CD14-positive monocyte (primary cell): Measurements from ENCODE around the gene PRKN. TPM values are rescaled to one million over a fixed set of nuclear protein-coding genes. Genes with fewer than 3 reads are reported as not detected.

Experiments
- DNase-seq, 3 donors: peaks; one replicate each; pipeline ENCODE4 v3.0.0-alpha.2; 2011 to 2022
- H2AFZ ChIP-seq: 2 replicates; pipeline ENCODE4 v1.6.0; 2012; ENCODE audit warnings: mild to moderate bottlenecking, low read depth, low read length, inconsistent platforms; ENCODE audit not compliant: insufficient read depth, poor library complexity, severe bottlenecking
- H3K27ac ChIP-seq, 2 donors: 1 replicate in 1 of 2; 2 replicates in 1 of 2; pipeline ENCODE4 v1.5.1; 2012 to 2013; ENCODE audit warnings: low read length in 2 of 2, control low read depth in 1 of 2, inconsistent platforms in 1 of 2, low read depth in 1 of 2, mild to moderate bottlenecking in 1 of 2
- H3K27me3 ChIP-seq, 2 donors: one replicate each; pipeline versions ENCODE4 v1.6.0 to v1.6.1; 2011 to 2013; ENCODE audit warnings: low read length in 2 of 2; ENCODE audit not compliant: control insufficient read depth in 2 of 2, insufficient read depth in 2 of 2
- H3K36me3 ChIP-seq, 2 donors: replicated peaks in 1 of 2; 1 replicate in 1 of 2; 2 replicates in 1 of 2; pipeline versions ENCODE4 v1.5.1 to v1.6.1; 2012 to 2013; ENCODE audit warnings: low read length in 2 of 2, control low read depth in 1 of 2, inconsistent platforms in 1 of 2, mild to moderate bottlenecking in 1 of 2; ENCODE audit not compliant: insufficient read depth in 2 of 2, control insufficient read depth in 1 of 2
- H3K4me1 ChIP-seq, 2 donors: 1 replicate in 1 of 2; 2 replicates in 1 of 2; pipeline versions ENCODE4 v1.5.1 to v1.6.1; 2012 to 2013; ENCODE audit warnings: low read length in 2 of 2, control low read depth in 1 of 2, inconsistent platforms in 1 of 2, mild to moderate bottlenecking in 1 of 2, moderate library complexity in 1 of 2; ENCODE audit not compliant: insufficient read depth in 2 of 2, control insufficient read depth in 1 of 2
- H3K4me2 ChIP-seq: replicated peaks from 2 replicates; pipeline ENCODE3; 2012; ENCODE audit warnings: low read length, moderate library complexity, mild to moderate bottlenecking; ENCODE audit not compliant: poor library complexity, severe bottlenecking; ENCODE audit errors: extremely low read depth
- H3K4me3 ChIP-seq, 3 experiments: fragments of 200-600 bp in 1 of 3; sonication (generic) in 1 of 3; replicated peaks in 1 of 3; 1 replicate in 2 of 3; 2 replicates in 1 of 3; pipeline ENCODE4 v1.5.1; 2011 to 2013; ENCODE audit warnings: low read length in 3 of 3, mild to moderate bottlenecking in 3 of 3, control low read depth in 2 of 3, low read depth in 2 of 3, inconsistent platforms in 1 of 3, moderate library complexity in 1 of 3
- H3K79me2 ChIP-seq: 2 replicates; pipeline ENCODE4 v1.6.0; 2012; ENCODE audit warnings: mild to moderate bottlenecking, control low read depth, inconsistent platforms, low read length, moderate library complexity; ENCODE audit not compliant: insufficient read depth
- H3K9ac ChIP-seq: 2 replicates; pipeline ENCODE4 v1.6.0; 2017; ENCODE audit warnings: low read length, mild to moderate bottlenecking; ENCODE audit not compliant: insufficient read depth, poor library complexity, severe bottlenecking
- H3K9me3 ChIP-seq, 2 donors: replicated peaks in 1 of 2; 1 replicate in 1 of 2; 2 replicates in 1 of 2; pipeline versions ENCODE4 v1.5.1 to v1.6.1; 2012 to 2013; ENCODE audit warnings: low read length in 2 of 2, control low read depth in 1 of 2; ENCODE audit not compliant: control insufficient read depth in 1 of 2, insufficient read depth in 1 of 2
- H4K20me1 ChIP-seq: 2 replicates; pipeline ENCODE4 v1.6.0; 2012; ENCODE audit warnings: mild to moderate bottlenecking, low read length, control low read depth, moderate library complexity; ENCODE audit not compliant: insufficient read depth
- H3K27ac Mint-ChIP-seq, 7 donors: one replicate each; pipeline ENCODE4 v1.8.0; 2020; ENCODE audit warnings: mild to moderate bottlenecking in 7 of 7, mixed read lengths in 7 of 7, moderate library complexity in 6 of 7, inconsistent platforms in 2 of 7
- H3K27me3 Mint-ChIP-seq, 3 donors: one replicate each; pipeline ENCODE4 v1.8.0; 2021 to 2022; ENCODE audit warnings: low read depth in 3 of 3, mild to moderate bottlenecking in 3 of 3, mixed read lengths in 3 of 3, moderate library complexity in 3 of 3, inconsistent platforms in 1 of 3
- H3K36me3 Mint-ChIP-seq, 2 donors: one replicate each; pipeline ENCODE4 v1.8.0; 2020; ENCODE audit warnings: mixed read lengths in 2 of 2, inconsistent platforms in 1 of 2, mild to moderate bottlenecking in 1 of 2
- H3K4me1 Mint-ChIP-seq: one replicate; pipeline ENCODE4 v1.8.0; 2020; ENCODE audit warnings: mild to moderate bottlenecking, mixed read lengths
- H3K4me3 Mint-ChIP-seq, 2 donors: one replicate each; pipeline ENCODE4 v1.8.0; 2020; ENCODE audit warnings: mild to moderate bottlenecking in 2 of 2, mixed read lengths in 2 of 2, moderate library complexity in 1 of 2
- H3K9me3 Mint-ChIP-seq, 7 donors: one replicate each; pipeline ENCODE4 v1.8.0; 2020 to 2022; ENCODE audit warnings: mixed read lengths in 7 of 7, mild to moderate bottlenecking in 6 of 7, moderate library complexity in 6 of 7, inconsistent platforms in 2 of 7
- CTCF ChIP-seq: fragments of 200-600 bp; IDR thresholded peaks from one replicate; pipeline ENCODE4 v1.8.0; 2022; ENCODE audit warnings: antibody characterized with exemption, mild to moderate bottlenecking
- WGBS: methylation state at CpG from one replicate; pipeline ENCODE4 v1.1.5; 2013; ENCODE audit warnings: missing lambda C conversion rate; ENCODE audit not compliant: insufficient coverage; 5-methylcytosine and 5-hydroxymethylcytosine counted together
- intact Hi-C, 2 donors: fragments of 100-400 bp; cut with micrococcal nuclease; formaldehyde crosslinking; loops; one replicate each; pipeline versions ENCODE4 v1.15.0 to v1.15.1; 2023
- polyA plus RNA-seq, 3 donors: library from polyadenylated mRNA; depleted of rRNA in 1 of 3; unstranded in 2 of 3; stranded (reverse) in 1 of 3; fragments of 300-500 nt in 2 of 3; fragments of >200 nt in 1 of 3; fragmentation: Illumina TruSeq in 2 of 3; gene quantifications; 1 replicate in 2 of 3; 2 replicates in 1 of 3; pipeline ENCODE4 v1.2.3, GENCODE V29; 2012 to 2021

The PRKN gene
- polyA plus RNA-seq, 3 donors = 0.19 to 0.21 TPM; not detected in 1

DNA sequence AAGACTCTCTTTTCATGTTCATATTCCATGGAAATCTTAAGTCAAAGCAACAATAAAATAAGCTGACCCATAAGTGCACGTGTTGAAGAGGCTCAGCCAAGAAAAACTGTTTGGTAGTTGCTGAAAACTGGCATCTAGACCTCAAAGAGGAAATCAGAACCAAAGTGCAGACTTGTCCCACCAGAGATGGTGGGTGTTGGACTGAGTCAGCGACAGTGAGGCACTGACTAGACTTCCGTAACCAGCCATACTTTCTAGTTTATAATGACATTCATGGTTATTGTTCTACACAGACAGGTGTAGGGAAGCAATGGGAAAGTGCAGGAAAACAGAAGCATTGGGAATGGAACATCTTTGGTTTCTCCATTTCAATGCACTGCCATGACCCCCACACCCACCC is 1278.0 kb downstream of the PRKN start:
- Histone ChIP-seq H3K79me2 (no peaks in the 10 kb centered on the region), H3K27me3 (no peaks in the 10 kb centered on the region), H3K9ac (no peak overlapping the region), H3K4me3 (no peak overlapping the region), H3K4me2 (no peak overlapping the region), H4K20me1 (no peaks in the 10 kb centered on the region), H3K36me3 (no peaks in the 10 kb centered on the region), H3K27ac (no peak overlapping the region), H3K9me3 (no peaks in the 10 kb centered on the region), H3K4me1 (no peaks in the 10 kb centered on the region), H2AFZ (no peak overlapping the region)
- H3K36me3 Mint-ChIP-seq = no peaks in the 10 kb centered on the region
- H3K4me3 Mint-ChIP-seq = no peak overlapping the region
- peaks cover 0 to 8% (median 2%) of the 10 kb centered on the region in 7 donors for H3K9me3 Mint-ChIP-seq
- intact Hi-C loops = no loop called here
- peaks cover 0 to 4% (median 3%) of the 10 kb centered on the region in 3 donors for H3K27me3 Mint-ChIP-seq
- no peak overlapping the region for H3K27ac Mint-ChIP-seq
- no peaks in the 10 kb centered on the region for H3K4me1 Mint-ChIP-seq
- 83% methylated on average over 1 of the region's 3 CpGs for WGBS
- no peak for DNase-seq
- no peak for TF ChIP-seq CTCF

- no peak overlapping the region for H3K9ac ChIP-seq
- no peaks in the 10 kb centered on the region for H4K20me1 ChIP-seq
- no peak overlapping the region for H3K27ac ChIP-seq
- no peaks in the 10 kb centered on the region for H3K79me2 ChIP-seq
- no peak overlapping the region for H3K4me2 ChIP-seq
- H3K4me3 ChIP-seq = no peak overlapping the region
- TF ChIP-seq CTCF = no peak
- no peak overlapping the region for H2AFZ ChIP-seq
- no peaks in the 10 kb centered on the region for H3K9me3 ChIP-seq
- no peak overlapping the region for H3K27ac Mint-ChIP-seq
- no peak overlapping the region for H3K4me3 Mint-ChIP-seq
- H3K4me1 ChIP-seq = no peaks in the 10 kb centered on the region
- H3K27me3 Mint-ChIP-seq = peaks cover 0 to 4% (median 3%) of the 10 kb centered on the region in 3 donors
- no peaks in the 10 kb centered on the region for H3K27me3 ChIP-seq
- peaks cover 0 to 5% (median 2%) of the 10 kb centered on the region in 7 donors for H3K9me3 Mint-ChIP-seq
- no peak for DNase-seq
- intact Hi-C loops = no loop called here
- peaks cover 3% of the 10 kb centered on the region for H3K4me1 Mint-ChIP-seq
- no peaks in the 10 kb centered on the region for H3K36me3 ChIP-seq
- WGBS = 96% methylated on average over 4 of the region's 7 CpGs
- no peaks in the 10 kb centered on the region for H3K36me3 Mint-ChIP-seq
Observed at GRCh38 chr6:161446949-161447348, 1280.6 kb downstream of the PRKN start.
